Measurements from ENCODE around the gene C1orf21.

Gene C1orf21

DNA sequence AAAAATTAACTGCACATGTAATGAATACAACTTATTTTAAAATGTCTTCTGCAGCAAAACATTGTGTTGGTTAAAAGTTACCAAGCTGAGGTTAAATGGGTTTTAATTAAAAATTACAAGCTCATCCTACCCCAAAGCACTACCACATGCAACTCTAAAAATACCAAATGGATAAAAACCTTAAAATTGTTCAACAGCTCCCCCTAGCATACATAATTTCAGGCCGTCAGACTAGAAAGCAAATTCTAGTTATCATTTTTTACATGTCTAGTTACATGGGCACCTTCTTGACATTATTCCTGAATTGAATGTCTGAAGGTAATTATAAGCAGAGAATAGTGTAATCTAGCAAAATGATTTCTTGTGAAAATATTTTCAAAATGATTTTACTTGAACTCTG lies 176.5 kb downstream of the C1orf21 start:
- TF ChIP-seq CTCF (IDR thresholded peaks at IDR 0.05), result peak; percentile 75

GRCh38 chr1:184567009-184567408 lies 180.2 kb downstream of the C1orf21 start:
- no peak for TF ChIP-seq CTCF (IDR thresholded peaks at IDR 0.05)

GRCh38 chr1:184567637-184568036 lies 180.8 kb downstream of the C1orf21 start:
- TF ChIP-seq CTCF (IDR thresholded peaks at IDR 0.05), result no peak

DNA sequence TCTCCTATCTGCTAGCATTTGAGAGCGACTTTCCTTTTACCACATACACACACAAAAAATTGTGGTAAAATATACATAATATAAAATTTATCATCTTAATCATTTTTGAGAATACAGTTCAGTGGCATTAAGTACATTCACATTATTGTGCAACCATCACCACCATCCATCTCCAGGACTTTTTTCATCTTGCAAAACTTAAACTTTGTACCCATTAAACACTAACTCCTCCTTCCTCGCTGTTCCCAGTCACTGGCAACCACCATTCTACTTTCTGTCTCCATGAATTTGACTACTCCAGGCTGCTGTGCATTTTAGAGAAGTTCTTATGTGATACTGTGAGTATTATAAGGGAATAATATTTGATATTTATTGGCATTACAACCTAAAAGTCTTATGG lies 181.3 kb downstream of the C1orf21 start:
- no peak for TF ChIP-seq CTCF (IDR thresholded peaks at IDR 0.05)

DNA sequence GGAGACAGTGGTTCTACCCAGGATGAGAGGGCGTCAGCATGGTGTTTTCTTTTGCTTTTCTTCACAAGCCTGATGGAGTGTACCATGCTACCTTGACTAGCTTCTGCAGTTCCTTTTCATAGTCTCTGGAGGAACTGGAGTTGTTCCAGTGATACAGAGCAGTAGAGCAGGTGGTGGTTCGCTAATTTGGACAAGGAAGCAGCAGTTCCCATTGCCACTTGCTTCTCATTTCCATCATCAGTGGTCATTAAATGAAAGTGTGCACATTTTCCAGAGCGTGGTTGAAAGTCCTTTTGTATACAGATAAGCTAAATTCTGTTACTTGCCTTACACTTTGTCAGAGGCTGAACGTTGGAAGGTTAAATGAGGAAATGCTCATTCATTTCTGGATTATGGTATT lies 182.3 kb downstream of the C1orf21 start:
- no peak for TF ChIP-seq CTCF (IDR thresholded peaks at IDR 0.05)

DNA sequence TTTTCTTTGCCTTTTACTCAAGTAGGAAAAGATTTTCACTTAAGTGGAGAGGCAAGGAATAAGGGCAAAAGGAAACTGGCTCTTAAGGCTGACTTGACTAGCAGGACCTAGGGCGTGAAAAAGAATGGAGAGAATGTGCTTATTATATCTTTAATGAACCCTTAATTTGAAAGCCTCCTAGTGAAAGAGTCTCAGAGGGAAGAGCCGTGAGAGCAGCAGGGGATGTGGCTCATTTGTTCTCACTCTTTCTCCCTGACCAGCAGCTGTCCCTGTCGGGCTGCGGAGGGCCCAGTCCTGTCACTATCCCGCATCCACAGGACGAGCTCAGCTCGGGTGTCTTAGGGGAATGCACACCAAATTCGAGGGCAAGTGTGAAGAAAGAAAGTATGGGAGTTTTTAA lies 187.8 kb downstream of the C1orf21 start:
- no peak for TF ChIP-seq CTCF (IDR thresholded peaks at IDR 0.05)

- TF ChIP-seq CTCF (IDR thresholded peaks at IDR 0.05), result no peak
Measured at GRCh38 chr1:184576822-184577221, 190.0 kb downstream of the C1orf21 start.

- no peak for TF ChIP-seq CTCF (IDR thresholded peaks at IDR 0.05)
Measured at GRCh38 chr1:184577319-184577718, 190.5 kb downstream of the C1orf21 start.
